Measurements from ENCODE around the gene CHAC1. TPM values are rescaled to one million over a fixed set of nuclear protein-coding genes. Genes with fewer than 3 reads are reported as not detected.
A peak's percentile ranks its signal among the peaks of the same experiment; 100 is the strongest.

Gene CHAC1
- polyA plus RNA-seq, 3 donors, result 0.15 TPM; not detected in 2

GRCh38 chr15:40981186-40981585 is 27.9 kb downstream of the CHAC1 start:
- Histone ChIP-seq H3K4me2 (replicated peaks; ENCODE audit: extremely low read depth, low read length, poor library complexity, severe bottlenecking) (no peak overlapping the region), H3K79me2 (ENCODE audit: insufficient read depth, low read length) (no peaks in the 10 kb centered on the region), H3K4me3 (replicated peaks in 1 of 3; ENCODE audit: low read depth in 2 of 3, low read length in 3 of 3) (no peak overlapping the region), H3K9ac (ENCODE audit: insufficient read depth, low read length, poor library complexity, severe bottlenecking) (no peak overlapping the region), H4K20me1 (ENCODE audit: insufficient read depth, low read length) (peaks cover 4% of the 10 kb centered on the region), H2AFZ (ENCODE audit: insufficient read depth, low read depth, low read length, poor library complexity, severe bottlenecking) (no peak overlapping the region), H3K27ac (ENCODE audit: low read depth in 1 of 2, low read length in 2 of 2) (no peak overlapping the region), H3K9me3 (replicated peaks in 1 of 2; ENCODE audit: control insufficient read depth in 1 of 2, insufficient read depth in 1 of 2, low read length in 2 of 2) (no peaks in the 10 kb centered on the region), H3K36me3 (replicated peaks in 1 of 2; ENCODE audit: control insufficient read depth in 1 of 2, insufficient read depth in 2 of 2, low read length in 2 of 2) (peaks cover 100% of the 10 kb centered on the region in 2 donors), H3K4me1 (ENCODE audit: control insufficient read depth in 1 of 2, insufficient read depth in 2 of 2, low read length in 2 of 2) (no peaks in the 10 kb centered on the region), H3K27me3 (ENCODE audit: control insufficient read depth in 2 of 2, insufficient read depth in 2 of 2, low read length in 2 of 2) (no peaks in the 10 kb centered on the region)
- Mint-ChIP-seq H3K27ac (peak overlapping the region in 4 of 7 donors; percentile 15 to 64 (median 20)), H3K4me1 (no peaks in the 10 kb centered on the region), H3K4me3 (no peak overlapping the region), H3K36me3 (peaks cover 98 to 100% of the 10 kb centered on the region in 2 donors), H3K27me3 (ENCODE audit: low read depth in 3 of 3) (no peaks in the 10 kb centered on the region), H3K9me3 (no peaks in the 10 kb centered on the region)
- intact Hi-C loops (cut with micrococcal nuclease), result no loop called here
- TF ChIP-seq CTCF (IDR thresholded peaks at IDR 0.05), result no peak
- no peak for DNase-seq
- WGBS (ENCODE audit: insufficient coverage), result 92% methylated on average over 1 of the region's 3 CpGs

- Mint-ChIP-seq H3K36me3 (peaks cover 99 to 100% of the 10 kb centered on the region in 2 donors), H3K4me1 (no peaks in the 10 kb centered on the region), H3K27ac (peak overlapping the region in 1 of 7 donors; percentile 25), H3K27me3 (ENCODE audit: low read depth in 3 of 3) (no peaks in the 10 kb centered on the region), H3K4me3 (no peak overlapping the region), H3K9me3 (no peaks in the 10 kb centered on the region)
- Histone ChIP-seq H3K36me3 (replicated peaks in 1 of 2; ENCODE audit: control insufficient read depth in 1 of 2, insufficient read depth in 2 of 2, low read length in 2 of 2) (peaks cover 100% of the 10 kb centered on the region in 2 donors), H2AFZ (ENCODE audit: insufficient read depth, low read depth, low read length, poor library complexity, severe bottlenecking) (no peak overlapping the region), H3K4me3 (replicated peaks in 1 of 3; ENCODE audit: low read depth in 2 of 3, low read length in 3 of 3) (no peak overlapping the region), H3K79me2 (ENCODE audit: insufficient read depth, low read length) (no peaks in the 10 kb centered on the region), H3K9ac (ENCODE audit: insufficient read depth, low read length, poor library complexity, severe bottlenecking) (no peak overlapping the region), H3K9me3 (replicated peaks in 1 of 2; ENCODE audit: control insufficient read depth in 1 of 2, insufficient read depth in 1 of 2, low read length in 2 of 2) (no peaks in the 10 kb centered on the region), H3K27ac (ENCODE audit: low read depth in 1 of 2, low read length in 2 of 2) (no peak overlapping the region), H4K20me1 (ENCODE audit: insufficient read depth, low read length) (peaks cover 4% of the 10 kb centered on the region), H3K4me2 (replicated peaks; ENCODE audit: extremely low read depth, low read length, poor library complexity, severe bottlenecking) (no peak overlapping the region), H3K27me3 (ENCODE audit: control insufficient read depth in 2 of 2, insufficient read depth in 2 of 2, low read length in 2 of 2) (no peaks in the 10 kb centered on the region), H3K4me1 (ENCODE audit: control insufficient read depth in 1 of 2, insufficient read depth in 2 of 2, low read length in 2 of 2) (no peaks in the 10 kb centered on the region)
- no peak for DNase-seq
- no peak for TF ChIP-seq CTCF (IDR thresholded peaks at IDR 0.05)
- intact Hi-C loops (cut with micrococcal nuclease), result no loop called here
- 93% methylated on average over 11 of the region's 13 CpGs for WGBS (ENCODE audit: insufficient coverage)
These were observed 29.6 kb downstream of the CHAC1 start for GRCh38 chr15:40982855-40983254.
